ENCODE results near the gene OTOA. TPM values are rescaled to one million over a fixed set of nuclear protein-coding genes. Genes with fewer than 3 reads are reported as not detected.

The OTOA gene
- polyA plus RNA-seq (2011; rRNA removed) (not detected in 2 replicates), polyA minus RNA-seq (2011; rRNA and poly(A)+ RNA removed) (0.28 TPM in 1 of 2 replicates, not detected in the other)

DNA sequence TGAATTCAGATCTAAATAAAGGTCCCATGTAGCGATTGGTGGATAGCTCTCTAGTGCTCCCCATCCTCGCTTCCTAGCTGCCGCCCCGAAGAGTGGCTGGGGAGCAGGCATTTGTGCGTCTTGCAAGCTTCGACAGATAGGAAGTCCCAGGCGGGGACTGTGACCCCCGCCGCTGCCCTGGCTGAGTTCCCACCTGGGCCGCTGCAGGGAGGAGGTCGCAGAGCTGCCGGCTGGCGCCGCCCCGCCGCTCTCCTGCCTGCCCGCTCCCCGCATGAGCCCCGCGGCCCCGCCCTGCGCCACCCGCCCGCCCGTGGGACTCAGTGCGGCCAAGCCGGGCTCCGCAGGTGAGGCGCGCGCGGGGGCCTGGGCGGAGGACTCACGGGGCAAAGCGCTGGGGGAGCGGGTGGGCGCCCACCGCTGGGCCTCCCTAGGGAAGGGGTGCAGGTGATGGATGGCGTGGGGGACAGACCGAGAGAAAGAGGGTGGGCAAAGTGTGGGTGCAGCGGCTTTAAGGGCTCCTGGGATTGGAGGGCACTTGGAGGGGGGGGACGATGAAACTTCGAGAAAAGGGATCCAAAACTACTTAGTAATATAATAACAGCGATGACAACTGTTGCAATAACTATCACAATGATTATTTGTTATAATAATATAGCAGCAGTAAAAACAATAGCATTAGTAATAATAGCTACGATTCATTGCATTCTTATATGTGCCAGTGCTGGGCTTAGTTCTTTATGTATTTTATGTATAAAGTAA, at the start of gene OTOA:
TSS of gene OTOA (plus strand) at position 80 of the 759 bp plus-strand sequence. CDS start 14,547 bp downstream, outside the sequence.
- POLR2A ChIA-PET: no interaction called here
- TF ChIP-seq, protein P1, sequence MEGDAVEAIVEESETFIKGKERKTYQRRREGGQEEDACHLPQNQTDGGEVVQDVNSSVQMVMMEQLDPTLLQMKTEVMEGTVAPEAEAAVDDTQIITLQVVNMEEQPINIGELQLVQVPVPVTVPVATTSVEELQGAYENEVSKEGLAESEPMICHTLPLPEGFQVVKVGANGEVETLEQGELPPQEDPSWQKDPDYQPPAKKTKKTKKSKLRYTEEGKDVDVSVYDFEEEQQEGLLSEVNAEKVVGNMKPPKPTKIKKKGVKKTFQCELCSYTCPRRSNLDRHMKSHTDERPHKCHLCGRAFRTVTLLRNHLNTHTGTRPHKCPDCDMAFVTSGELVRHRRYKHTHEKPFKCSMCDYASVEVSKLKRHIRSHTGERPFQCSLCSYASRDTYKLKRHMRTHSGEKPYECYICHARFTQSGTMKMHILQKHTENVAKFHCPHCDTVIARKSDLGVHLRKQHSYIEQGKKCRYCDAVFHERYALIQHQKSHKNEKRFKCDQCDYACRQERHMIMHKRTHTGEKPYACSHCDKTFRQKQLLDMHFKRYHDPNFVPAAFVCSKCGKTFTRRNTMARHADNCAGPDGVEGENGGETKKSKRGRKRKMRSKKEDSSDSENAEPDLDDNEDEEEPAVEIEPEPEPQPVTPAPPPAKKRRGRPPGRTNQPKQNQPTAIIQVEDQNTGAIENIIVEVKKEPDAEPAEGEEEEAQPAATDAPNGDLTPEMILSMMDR (IDR thresholded peaks at IDR 0.05; ENCODE audit: low read depth, low read length): no peak
- Histone ChIP-seq H3K27ac (ENCODE audit: low read depth, low read length) (no peak within 1 kb of the TSS), H3K9me3 (ENCODE audit: control insufficient read depth, insufficient read depth, low read length) (no peaks in the 10 kb centered on the region), H3K27me3 (ENCODE audit: control insufficient read depth, insufficient read depth, low read length) (peaks cover 8% of the 10 kb centered on the region), H3K4me3 (ENCODE audit: low read depth, low read length) (no peak within 1 kb of the TSS)
- CTCF ChIA-PET: interaction anchor here (1.6 kb wide), 1 partner anchor 45 kb away, joined by 4 read pairs; no protein-coding TSS in a partner anchor
- DNase-seq (ENCODE audit: low read depth, low spot score): no peak

DNA sequence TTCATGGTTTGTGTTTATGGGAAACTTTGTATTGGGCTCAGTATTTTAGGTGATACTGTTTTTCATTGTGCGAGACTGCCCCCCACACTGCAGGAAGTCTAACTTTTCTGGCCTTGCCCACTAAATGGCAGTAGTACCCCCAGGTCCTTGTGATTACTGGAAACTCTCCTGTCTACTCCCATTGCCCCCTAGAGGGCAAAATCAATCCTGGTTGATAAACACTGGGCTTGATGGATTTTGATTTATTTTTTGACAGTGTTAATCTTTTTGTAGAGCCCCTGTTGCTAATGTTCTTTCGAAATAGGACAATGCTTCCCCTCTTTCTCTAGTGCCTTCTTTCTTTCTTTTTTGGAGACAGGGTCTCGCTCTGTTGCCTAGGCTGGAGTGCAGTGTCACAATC, 48.9 kb upstream of the OTOA start:
- Histone ChIP-seq H3K9me3 (ENCODE audit: control insufficient read depth, insufficient read depth, low read length) (no peaks in the 10 kb centered on the region), H3K4me3 (ENCODE audit: low read depth, low read length) (no peak overlapping the region), H3K27ac (ENCODE audit: low read depth, low read length) (no peak overlapping the region), H3K27me3 (ENCODE audit: control insufficient read depth, insufficient read depth, low read length) (no peaks in the 10 kb centered on the region)
- ChIA-PET POLR2A (no interaction called here), CTCF (interaction anchor here (1.9 kb wide), 1 partner anchor 42 kb away, joined by 8 read pairs; no protein-coding TSS in a partner anchor)
- TF ChIP-seq, protein P1 (IDR thresholded peaks at IDR 0.05; ENCODE audit: low read depth, low read length): peak; percentile 7; the same call in 1 of the 2 replicates
- no peak for DNase-seq (ENCODE audit: low read depth, low spot score)

DNA sequence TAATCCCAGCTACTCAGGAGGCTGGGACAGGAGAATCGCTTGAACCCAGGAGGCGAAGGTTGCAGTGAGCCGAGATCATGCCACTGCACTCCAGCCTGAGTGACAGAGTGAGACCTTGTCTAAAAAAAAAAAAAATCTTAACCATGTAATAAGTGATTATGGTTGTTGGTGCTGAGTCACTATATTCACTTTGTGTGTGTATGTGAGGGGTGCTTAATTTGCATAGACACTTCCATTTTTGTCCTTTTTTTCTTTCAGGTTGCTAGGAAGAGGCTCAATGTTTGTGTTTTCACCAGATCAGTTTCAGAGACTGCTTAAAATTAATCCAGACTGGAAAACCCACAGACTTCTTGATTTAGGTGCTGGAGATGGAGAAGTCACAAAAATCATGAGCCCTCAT, 46.2 kb upstream of the OTOA start:
- CTCF ChIA-PET: no interaction called here
- TF ChIP-seq, protein P1 (IDR thresholded peaks at IDR 0.05; ENCODE audit: low read depth, low read length): no peak

DNA sequence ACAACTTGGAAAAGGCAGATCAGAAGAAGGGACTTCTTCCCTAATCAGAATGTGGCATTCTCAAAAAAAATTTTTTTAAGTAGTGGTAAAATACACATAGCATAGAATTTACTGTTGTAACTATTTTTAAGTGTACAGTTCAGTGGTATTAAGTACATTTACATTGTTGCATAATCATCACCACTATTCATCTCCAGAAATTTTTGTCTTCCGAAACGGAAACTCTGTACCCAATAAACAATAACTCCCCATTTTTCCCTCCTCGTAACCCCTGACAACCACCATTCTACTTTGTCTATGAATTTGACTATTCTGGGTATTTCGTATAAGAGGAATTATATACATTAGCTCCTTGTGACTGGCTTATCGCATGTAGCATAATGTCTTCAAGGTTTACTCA, 45.5 kb upstream of the OTOA start:
- TF ChIP-seq, protein P1 (IDR thresholded peaks at IDR 0.05; ENCODE audit: low read depth, low read length): no peak
- POLR2A ChIA-PET: no interaction called here
- no peak for DNase-seq (ENCODE audit: low read depth, low spot score)
- CTCF ChIA-PET: interaction anchor here (0.6 kb wide), 1 partner anchor 35 kb away, joined by 3 read pairs; no protein-coding TSS in a partner anchor
- Histone ChIP-seq H3K9me3 (ENCODE audit: control insufficient read depth, insufficient read depth, low read length) (no peaks in the 10 kb centered on the region), H3K27me3 (ENCODE audit: control insufficient read depth, insufficient read depth, low read length) (no peaks in the 10 kb centered on the region), H3K27ac (ENCODE audit: low read depth, low read length) (no peak overlapping the region), H3K4me3 (ENCODE audit: low read depth, low read length) (no peak overlapping the region)

More for the DNA sequence above, 46.2 kb upstream of the OTOA start:
- POLR2A ChIA-PET: no interaction called here
- H3K9me3 ChIP-seq (ENCODE audit: control insufficient read depth, insufficient read depth, low read length): no peaks in the 10 kb centered on the region
- H3K27ac ChIP-seq (ENCODE audit: low read depth, low read length): no peak overlapping the region
- no peak for DNase-seq (ENCODE audit: low read depth, low spot score)
- no peak overlapping the region for H3K4me3 ChIP-seq (ENCODE audit: low read depth, low read length)
- no peaks in the 10 kb centered on the region for H3K27me3 ChIP-seq (ENCODE audit: control insufficient read depth, insufficient read depth, low read length)

DNA sequence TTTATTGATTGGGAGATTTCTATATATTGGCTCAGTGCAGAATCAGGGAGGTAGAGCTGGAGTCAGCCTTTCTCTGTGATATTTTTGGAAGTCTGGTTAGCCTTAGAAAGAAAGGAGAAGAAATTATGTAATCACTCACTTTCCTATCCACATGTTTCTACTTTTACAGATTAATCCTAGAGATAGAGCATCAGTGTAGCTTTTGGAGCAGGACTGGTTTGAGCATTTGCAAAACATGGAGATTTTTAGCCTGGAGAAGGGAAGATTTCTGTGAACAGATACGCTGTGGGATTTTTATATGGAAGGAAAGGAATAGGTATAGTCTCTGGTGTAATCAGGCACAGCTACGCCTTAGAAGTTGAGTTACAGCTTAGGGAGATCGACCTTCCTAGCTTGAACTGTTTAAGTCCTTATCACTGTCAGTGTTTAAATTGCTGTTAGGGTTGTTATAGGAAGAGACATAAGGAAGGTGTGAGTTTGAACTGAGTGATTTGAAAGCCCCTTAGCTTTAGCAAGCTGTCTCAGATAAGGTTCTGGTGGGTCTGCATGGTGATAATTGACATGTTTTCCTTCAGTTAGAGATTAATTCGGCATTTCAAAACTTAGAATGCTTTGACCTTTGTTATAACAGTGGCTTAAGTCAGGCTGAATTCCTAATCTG, 43.9 kb upstream of the OTOA start:
- TF ChIP-seq, protein P1 (IDR thresholded peaks at IDR 0.05; ENCODE audit: low read depth, low read length): no peak
- Histone ChIP-seq H3K27me3 (ENCODE audit: control insufficient read depth, insufficient read depth, low read length) (no peaks in the 10 kb centered on the region), H3K4me3 (ENCODE audit: low read depth, low read length) (no peak overlapping the region), H3K27ac (ENCODE audit: low read depth, low read length) (no peak overlapping the region), H3K9me3 (ENCODE audit: control insufficient read depth, insufficient read depth, low read length) (no peaks in the 10 kb centered on the region)
- POLR2A ChIA-PET: no interaction called here
- DNase-seq (ENCODE audit: low read depth, low spot score): no peak
- CTCF ChIA-PET: interaction anchor here (0.5 to 4.4 kb wide), 3 partner anchors 22 to 348 kb away, joined by 3 to 28 read pairs (median 3); no protein-coding TSS in a partner anchor
